GM12878 (cell line): ENCODE results near the gene GABRA1. TPM values are rescaled to one million over a fixed set of nuclear protein-coding genes. Genes with fewer than 3 reads are reported as not detected.

Source experiments
- ATAC-seq: fragments of 200-7000 bp; cut with Tn5 transposase; 3 replicates; pipeline ENCODE4 v1.9.1; 2020; ENCODE audit warnings: mild to moderate bottlenecking, moderate library complexity
- BruUV-seq: library from RNA; stranded (reverse); fragments of 400-500 nt; replicated peaks from 2 replicates; lab custom pipeline; 2021; lab: Mats Ljungman, UMichigan
- CTCF ChIA-PET: fragments of 300-600 bp; sonication (Branson Sonifier 250); formaldehyde crosslinking; extraction: SDS; loops from one replicate; lab custom pipeline; 2021; ENCODE audit warnings: inconsistent platforms; lab: Yijun Ruan, JAX
- POLR2A ChIA-PET: fragments of 350-600 bp; formaldehyde crosslinking; extraction: SDS; loops from one replicate; lab custom pipeline; 2021; ENCODE audit warnings: inconsistent platforms; lab: Charles Lee
- RAD21 ChIA-PET: fragments of 300-600 bp; sonication (Branson Sonifier 250); formaldehyde crosslinking; loops from one replicate; lab custom pipeline; 2023; ENCODE audit warnings: antibody characterized with exemption; ENCODE audit not compliant: unreplicated experiment; lab: Charles Lee
- SMC1A ChIA-PET: fragments of 300-600 bp; sonication (Branson Sonifier 250); formaldehyde crosslinking; loops from one replicate; lab custom pipeline; 2023; ENCODE audit not compliant: unreplicated experiment, uncharacterized antibody; lab: Charles Lee
- DNase-seq: peaks from one replicate; pipeline ENCODE4 v3.0.0-alpha.2; 2011; ENCODE audit warnings: low read depth, low spot score
- FAIRE-seq: peaks from 3 replicates; lab custom pipeline; 2011; peaks lifted over from hg19 to GRCh38; lab: Jason Lieb, UNC
- H2AFZ ChIP-seq: 2 replicates; pipeline ENCODE4 v1.6.0; 2011; ENCODE audit warnings: low read depth, low read length, control low read depth; ENCODE audit not compliant: control insufficient read depth
- H3K27ac ChIP-seq: 2 replicates; pipeline ENCODE4 v1.5.1; 2011; ENCODE audit warnings: control low read depth; ENCODE audit not compliant: control insufficient read depth, insufficient read depth
- H3K27me3 ChIP-seq, 2 experiments: replicated peaks in 1 of 2; 2 replicates each; pipeline versions ENCODE4 v1.6.0 to v1.6.1; 2011; ENCODE audit warnings: low read length in 1 of 2; ENCODE audit not compliant: control insufficient read depth in 2 of 2, insufficient read depth in 2 of 2
- H3K36me3 ChIP-seq, 2 experiments: 2 replicates each; pipeline ENCODE4 v1.5.1; 2011; ENCODE audit warnings: low read length in 1 of 2; ENCODE audit not compliant: control insufficient read depth in 2 of 2, insufficient read depth in 2 of 2
- H3K4me1 ChIP-seq: 2 replicates; pipeline ENCODE4 v1.6.1; 2011; ENCODE audit warnings: mild to moderate bottlenecking, low read length, moderate library complexity, mixed read lengths; ENCODE audit not compliant: control insufficient read depth, insufficient read depth
- H3K4me2 ChIP-seq: 2 replicates; pipeline ENCODE4 v1.6.0; 2011; ENCODE audit warnings: control low read depth; ENCODE audit not compliant: control insufficient read depth, insufficient read depth
- H3K4me3 ChIP-seq: fragments of 200-600 bp; sonication (generic); 2 replicates; pipeline ENCODE4 v1.5.1; 2016
- H3K79me2 ChIP-seq: 2 replicates; pipeline ENCODE4 v1.6.0; 2011; ENCODE audit warnings: low read length; ENCODE audit not compliant: control insufficient read depth, insufficient read depth
- H3K9ac ChIP-seq: 2 replicates; pipeline ENCODE4 v1.8.0; 2011; ENCODE audit warnings: low read length, control low read depth, mixed read lengths; ENCODE audit not compliant: control insufficient read depth, insufficient read depth
- H3K9me3 ChIP-seq: replicated peaks from 3 replicates; pipeline ENCODE4 v1.5.1; 2011; ENCODE audit warnings: mild to moderate bottlenecking, low read length; ENCODE audit not compliant: control insufficient read depth, insufficient read depth
- H4K20me1 ChIP-seq: 2 replicates; pipeline ENCODE4 v1.6.0; 2011; ENCODE audit not compliant: control insufficient read depth, insufficient read depth
- MXI1 ChIP-seq: fragments of 150-350 bp; IDR thresholded peaks from 2 replicates; pipeline ENCODE4 v1.6.1; 2011; ENCODE audit warnings: low read depth, mild to moderate bottlenecking, inconsistent platforms, low read length, improper control_type of control experiment
- PML ChIP-seq: IDR thresholded peaks from 2 replicates; pipeline ENCODE4 v1.6.1; 2012; ENCODE audit warnings: low read length, inconsistent platforms
- ZNF384 ChIP-seq: IDR thresholded peaks from 2 replicates; pipeline ENCODE4 v1.6.1; 2012; ENCODE audit warnings: low read depth, mild to moderate bottlenecking, low read length, improper control_type of control experiment, borderline replicate concordance
- WGBS: methylation state at CpG from one replicate; pipeline ENCODE4 v1.1.6; 2016; ENCODE audit warnings: low lambda C conversion rate; ENCODE audit not compliant: insufficient replicate concordance, insufficient coverage; ENCODE audit errors: missing lambda C conversion rate; 5-methylcytosine and 5-hydroxymethylcytosine counted together
- in situ Hi-C: fragments of 300-500 bp; cut with MboI; formaldehyde crosslinking; loops from 9 replicates; pipeline ENCODE4 v1.14.3; 2018; ENCODE audit warnings: mixed read lengths
- intact Hi-C: fragments of 100-400 bp; cut with micrococcal nuclease; formaldehyde crosslinking; loops from one replicate; pipeline ENCODE4 v1.14.2; 2022; ENCODE audit not compliant: unreplicated experiment
- polyA plus RNA-seq, 11 experiments: library from polyadenylated mRNA; depleted of rRNA in 4 of 11; unstranded in 6 of 11; stranded (reverse) in 5 of 11; fragments of >200 nt; fragmentation: Nextera tagmentation in 4 of 11; fragmentation: Illumina TruSeq in 1 of 11; extraction: Ambion mirVana in 4 of 11; extraction: Trizol in 1 of 11; gene quantifications; 1 replicate in 1 of 11; 2 replicates in 10 of 11; pipeline versions ENCODE4 v1.2.1 to v1.2.3, GENCODE V29; 2011 to 2016; ENCODE audit warnings: inconsistent platforms in 2 of 11, missing spikeins in 2 of 11, low read depth in 1 of 11
- total RNA-seq, 4 experiments: library from RNA; depleted of rRNA in 3 of 4; stranded (reverse); fragments of >200 nt in 3 of 4; fragmentation: Illumina TruSeq in 1 of 4; extraction: Trizol in 1 of 4; gene quantifications; 2 replicates each; pipeline versions ENCODE4 v1.2.1 to v1.2.3, GENCODE V29; 2013 to 2021
- TF ChIP-seq, protein P1 (sequence below): fragments of 450-650 bp; IDR thresholded peaks from 2 replicates; pipeline ENCODE4 v1.6.1; 2017; ENCODE audit warnings: mild to moderate bottlenecking, moderate library complexity
- TF ChIP-seq, protein P2 (sequence below): IDR thresholded peaks from 2 replicates; pipeline ENCODE4 v1.6.1; 2012; ENCODE audit warnings: low read depth, low read length, improper control_type of control experiment

Gene GABRA1
- total and polyA plus RNA-seq, 10 of the 15 experiments (the other 5 are each of a cell fraction or from before 2014, with no cell fraction given): not detected

DNA sequence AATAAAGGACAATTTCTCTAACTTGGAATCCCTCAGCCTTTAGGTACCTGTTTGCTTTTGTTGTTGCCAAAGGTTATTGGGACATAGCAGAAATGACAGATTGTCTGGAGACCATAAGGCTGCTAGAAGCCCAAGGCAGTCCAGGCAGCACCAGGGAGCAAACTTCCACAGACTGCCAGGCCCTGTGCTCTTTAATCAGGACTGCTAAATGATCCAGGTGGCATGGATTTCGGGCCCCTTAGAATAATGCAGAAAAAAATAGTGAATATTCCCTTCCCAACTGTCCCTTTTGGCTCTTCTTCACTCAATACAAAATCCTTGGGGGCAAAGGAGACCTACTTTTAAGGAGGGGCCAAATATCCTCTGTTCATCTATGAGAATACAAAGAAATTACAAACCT, 73.9 kb downstream of the GABRA1 start:
- no peaks in the 10 kb centered on the region for H3K27me3 ChIP-seq
- RAD21 ChIA-PET: no interaction called here
- no peak overlapping the region for H3K27ac ChIP-seq
- TF ChIP-seq, protein P1, sequence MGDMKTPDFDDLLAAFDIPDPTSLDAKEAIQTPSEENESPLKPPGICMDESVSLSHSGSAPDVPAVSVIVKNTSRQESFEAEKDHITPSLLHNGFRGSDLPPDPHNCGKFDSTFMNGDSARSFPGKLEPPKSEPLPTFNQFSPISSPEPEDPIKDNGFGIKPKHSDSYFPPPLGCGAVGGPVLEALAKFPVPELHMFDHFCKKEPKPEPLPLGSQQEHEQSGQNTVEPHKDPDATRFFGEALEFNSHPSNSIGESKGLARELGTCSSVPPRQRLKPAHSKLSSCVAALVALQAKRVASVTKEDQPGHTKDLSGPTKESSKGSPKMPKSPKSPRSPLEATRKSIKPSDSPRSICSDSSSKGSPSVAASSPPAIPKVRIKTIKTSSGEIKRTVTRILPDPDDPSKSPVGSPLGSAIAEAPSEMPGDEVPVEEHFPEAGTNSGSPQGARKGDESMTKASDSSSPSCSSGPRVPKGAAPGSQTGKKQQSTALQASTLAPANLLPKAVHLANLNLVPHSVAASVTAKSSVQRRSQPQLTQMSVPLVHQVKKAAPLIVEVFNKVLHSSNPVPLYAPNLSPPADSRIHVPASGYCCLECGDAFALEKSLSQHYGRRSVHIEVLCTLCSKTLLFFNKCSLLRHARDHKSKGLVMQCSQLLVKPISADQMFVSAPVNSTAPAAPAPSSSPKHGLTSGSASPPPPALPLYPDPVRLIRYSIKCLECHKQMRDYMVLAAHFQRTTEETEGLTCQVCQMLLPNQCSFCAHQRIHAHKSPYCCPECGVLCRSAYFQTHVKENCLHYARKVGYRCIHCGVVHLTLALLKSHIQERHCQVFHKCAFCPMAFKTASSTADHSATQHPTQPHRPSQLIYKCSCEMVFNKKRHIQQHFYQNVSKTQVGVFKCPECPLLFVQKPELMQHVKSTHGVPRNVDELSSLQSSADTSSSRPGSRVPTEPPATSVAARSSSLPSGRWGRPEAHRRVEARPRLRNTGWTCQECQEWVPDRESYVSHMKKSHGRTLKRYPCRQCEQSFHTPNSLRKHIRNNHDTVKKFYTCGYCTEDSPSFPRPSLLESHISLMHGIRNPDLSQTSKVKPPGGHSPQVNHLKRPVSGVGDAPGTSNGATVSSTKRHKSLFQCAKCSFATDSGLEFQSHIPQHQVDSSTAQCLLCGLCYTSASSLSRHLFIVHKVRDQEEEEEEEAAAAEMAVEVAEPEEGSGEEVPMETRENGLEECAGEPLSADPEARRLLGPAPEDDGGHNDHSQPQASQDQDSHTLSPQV: no peak
- TF ChIP-seq ZNF384 (no peak), PML (no peak), MXI1 (no peak)
- TF ChIP-seq, protein P2, sequence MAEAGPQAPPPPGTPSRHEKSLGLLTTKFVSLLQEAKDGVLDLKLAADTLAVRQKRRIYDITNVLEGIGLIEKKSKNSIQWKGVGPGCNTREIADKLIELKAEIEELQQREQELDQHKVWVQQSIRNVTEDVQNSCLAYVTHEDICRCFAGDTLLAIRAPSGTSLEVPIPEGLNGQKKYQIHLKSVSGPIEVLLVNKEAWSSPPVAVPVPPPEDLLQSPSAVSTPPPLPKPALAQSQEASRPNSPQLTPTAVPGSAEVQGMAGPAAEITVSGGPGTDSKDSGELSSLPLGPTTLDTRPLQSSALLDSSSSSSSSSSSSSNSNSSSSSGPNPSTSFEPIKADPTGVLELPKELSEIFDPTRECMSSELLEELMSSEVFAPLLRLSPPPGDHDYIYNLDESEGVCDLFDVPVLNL: no peak
- TF ChIP-seq, all 136 proteins: peak for 0
- ChIA-PET POLR2A (no interaction called here), CTCF (no interaction called here), SMC1A (no interaction called here)
- intact Hi-C loops: loop anchor here (10.0 kb wide), 1 partner anchor 377 kb away; the partner anchor contains the start of gene GABRB2
- no peak overlapping the region for H2AFZ ChIP-seq
- no peak overlapping the region for H3K4me2 ChIP-seq
- no peaks in the 10 kb centered on the region for H4K20me1 ChIP-seq
- WGBS: 6% methylated on average over 1 of the region's 1 CpG
- no peaks in the 10 kb centered on the region for H3K9me3 ChIP-seq
- no peak for DNase-seq
- in situ Hi-C loops: no loop called here
- no peak overlapping the region for H3K4me3 ChIP-seq
- no peak overlapping the region for H3K9ac ChIP-seq
- H3K36me3 ChIP-seq: no peaks in the 10 kb centered on the region
- FAIRE-seq: no peak
- BruUV-seq: no TSS peak
- no peaks in the 10 kb centered on the region for H3K4me1 ChIP-seq
- no peaks in the 10 kb centered on the region for H3K79me2 ChIP-seq
- no peak for ATAC-seq
